Measurements from ENCODE around the gene FRMPD4. TPM values are rescaled to one million over a fixed set of nuclear protein-coding genes. Genes with fewer than 3 reads are reported as not detected.
"Not testable (repeated sequence)": the region's sequence is repeated elsewhere in the genome, so short reads cannot be mapped to it uniquely, and the experiment has no call there.

Gene FRMPD4
- total and polyA plus RNA-seq, 12 donors: 0.03 to 4.1 (median 2.0) TPM

GRCh38 chrX:12153317-12153716, 15.0 kb downstream of the FRMPD4 start:
- DNase-seq (no peak), ATAC-seq (no peak)
- Histone ChIP-seq H3K4me1 (peaks cover 0 to 6% (median 0%) of the 10 kb centered on the region in 9 donors), H3K36me3 (no peaks in the 10 kb centered on the region), H3K4me3 (no peak overlapping the region), H3K9me3 (no peaks in the 10 kb centered on the region), H3K27ac (no peak overlapping the region), H3K27me3 (no peaks in the 10 kb centered on the region)
- 83 to 91% methylated on average over 4 of the region's 4 CpGs for WGBS, 2 donors
- TF ChIP-seq CTCF (IDR thresholded peaks at IDR 0.05): no peak
- intact Hi-C loops (cut with DNase I): no loop called here

- no peaks in the 10 kb centered on the region for H3K9me3 ChIP-seq
- 21 to 32% methylated on average over 1 of the region's 1 CpG for WGBS, 2 donors
These were observed 15.5 kb downstream of the FRMPD4 start for GRCh38 chrX:12153741-12154140.

GRCh38 chrX:12159799-12160198, 21.5 kb downstream of the FRMPD4 start:
- intact Hi-C loops (cut with DNase I): no loop called here
- Histone ChIP-seq H3K4me3 (no peak overlapping the region), H3K27ac (no peak overlapping the region), H3K36me3 (no peaks in the 10 kb centered on the region), H3K27me3 (no peaks in the 10 kb centered on the region), H3K4me1 (no peaks in the 10 kb centered on the region), H3K9me3 (no peaks in the 10 kb centered on the region)
- no peak for ATAC-seq
- TF ChIP-seq CTCF (IDR thresholded peaks at IDR 0.05): no peak
- DNase-seq: no peak
- WGBS, 2 donors: 38 to 44% methylated on average over 4 of the region's 4 CpGs

More at GRCh38 chrX:12153741-12154140, 15.5 kb downstream of the FRMPD4 start:
- no peak for TF ChIP-seq CTCF (IDR thresholded peaks at IDR 0.05)
- ATAC-seq: peak in 1 of 8 donors; percentile 39
- intact Hi-C loops (cut with DNase I): no loop called here
- DNase-seq: no peak
- H3K4me3 ChIP-seq: no peak overlapping the region
- H3K36me3 ChIP-seq: no peaks in the 10 kb centered on the region
- H3K27me3 ChIP-seq: no peaks in the 10 kb centered on the region
- peaks cover 0 to 6% (median 0%) of the 10 kb centered on the region in 9 donors for H3K4me1 ChIP-seq
- H3K27ac ChIP-seq: no peak overlapping the region

- WGBS, 2 donors: 89 to 90% methylated on average over 2 of the region's 2 CpGs
- no peak for TF ChIP-seq CTCF (IDR thresholded peaks at IDR 0.05)
- H3K4me1 ChIP-seq: no peaks in the 10 kb centered on the region
- H3K27ac ChIP-seq: no peak overlapping the region
- no peaks in the 10 kb centered on the region for H3K27me3 ChIP-seq
- DNase-seq: no peak
- ATAC-seq: no peak
- intact Hi-C loops (cut with DNase I): no loop called here
- no peaks in the 10 kb centered on the region for H3K9me3 ChIP-seq
- no peak overlapping the region for H3K4me3 ChIP-seq
- no peaks in the 10 kb centered on the region for H3K36me3 ChIP-seq
These were observed 24.1 kb downstream of the FRMPD4 start for GRCh38 chrX:12162420-12162819.

GRCh38 chrX:12164180-12164579, 25.9 kb downstream of the FRMPD4 start:
- H3K9me3 ChIP-seq; H3K27ac ChIP-seq; intact Hi-C loops (cut with DNase I); H3K4me3 ChIP-seq; H3K27me3 ChIP-seq; ATAC-seq; H3K36me3 ChIP-seq; H3K4me1 ChIP-seq; DNase-seq: not testable (repeated sequence)
- WGBS, 2 donors: 87 to 100% methylated on average over 2 to 3 of the region's 3 CpGs
